Fibroblast of villous mesenchyme (primary cell): ENCODE measurements around the gene SDHA. TPM values are rescaled to one million over a fixed set of nuclear protein-coding genes. Genes with fewer than 3 reads are reported as not detected.

Experiments
- DNase-seq: peaks from one replicate; pipeline ENCODE4 v3.0.0-alpha.2; 2010; ENCODE audit warnings: low read depth
- H3K4me3 ChIP-seq: 2 replicates; pipeline ENCODE4 v1.5.1; 2011; ENCODE audit warnings: low read depth, mild to moderate bottlenecking, low read length
- total RNA-seq: library from RNA; depleted of rRNA; stranded (reverse); fragments of >200 nt; gene quantifications from 2 replicates; pipeline ENCODE4 v1.2.3, GENCODE V29; 2012
- TF ChIP-seq, protein P1 (sequence below): IDR thresholded peaks from 2 replicates; pipeline ENCODE4 v1.5.1; 2012; ENCODE audit warnings: low read depth, mild to moderate bottlenecking, low read length; ENCODE audit not compliant: insufficient read depth

SDHA gene
- total RNA-seq, 1 donor, result 87.2 TPM

DNA sequence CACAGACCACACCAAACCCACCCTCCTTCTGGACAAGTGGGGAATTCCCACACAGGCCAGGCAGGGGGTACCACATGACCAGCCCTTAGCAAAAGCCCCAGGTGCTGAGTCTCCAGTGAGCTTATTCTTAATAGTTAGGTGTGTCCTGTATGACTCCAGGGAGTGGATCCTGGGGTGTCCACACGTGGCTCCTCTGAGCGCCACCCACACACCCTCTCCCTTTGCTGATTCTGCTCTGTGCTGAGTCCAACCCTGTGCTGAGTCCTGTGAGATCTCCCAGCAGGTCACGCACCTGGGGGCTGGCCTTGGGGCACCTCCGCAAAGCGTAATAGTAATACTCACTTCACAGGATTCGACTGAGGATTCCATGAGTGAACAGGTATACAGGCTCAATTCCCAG lies 14.1 kb upstream of the SDHA start:
- no peak for DNase-seq
- TF ChIP-seq, protein P1, sequence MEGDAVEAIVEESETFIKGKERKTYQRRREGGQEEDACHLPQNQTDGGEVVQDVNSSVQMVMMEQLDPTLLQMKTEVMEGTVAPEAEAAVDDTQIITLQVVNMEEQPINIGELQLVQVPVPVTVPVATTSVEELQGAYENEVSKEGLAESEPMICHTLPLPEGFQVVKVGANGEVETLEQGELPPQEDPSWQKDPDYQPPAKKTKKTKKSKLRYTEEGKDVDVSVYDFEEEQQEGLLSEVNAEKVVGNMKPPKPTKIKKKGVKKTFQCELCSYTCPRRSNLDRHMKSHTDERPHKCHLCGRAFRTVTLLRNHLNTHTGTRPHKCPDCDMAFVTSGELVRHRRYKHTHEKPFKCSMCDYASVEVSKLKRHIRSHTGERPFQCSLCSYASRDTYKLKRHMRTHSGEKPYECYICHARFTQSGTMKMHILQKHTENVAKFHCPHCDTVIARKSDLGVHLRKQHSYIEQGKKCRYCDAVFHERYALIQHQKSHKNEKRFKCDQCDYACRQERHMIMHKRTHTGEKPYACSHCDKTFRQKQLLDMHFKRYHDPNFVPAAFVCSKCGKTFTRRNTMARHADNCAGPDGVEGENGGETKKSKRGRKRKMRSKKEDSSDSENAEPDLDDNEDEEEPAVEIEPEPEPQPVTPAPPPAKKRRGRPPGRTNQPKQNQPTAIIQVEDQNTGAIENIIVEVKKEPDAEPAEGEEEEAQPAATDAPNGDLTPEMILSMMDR, result no peak
- no peak overlapping the region for H3K4me3 ChIP-seq

DNA sequence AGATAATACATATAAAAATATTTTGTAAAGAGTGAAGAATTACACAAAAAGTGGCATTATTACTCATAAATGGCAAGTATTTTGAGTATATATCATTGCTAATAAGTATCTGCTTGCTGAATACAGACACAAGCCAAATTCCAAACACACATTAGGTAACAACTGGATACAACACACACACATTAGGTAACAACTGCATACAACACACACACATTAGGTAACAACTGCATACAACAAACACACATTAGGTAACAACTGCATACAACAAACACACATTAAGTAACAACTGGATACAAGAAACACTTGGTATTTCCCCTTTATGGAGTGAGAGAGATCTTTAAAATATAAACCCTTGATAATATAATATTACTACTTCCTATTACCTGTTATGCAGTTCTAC lies 13.7 kb upstream of the SDHA start:
- TF ChIP-seq, protein P1, result no peak
- no peak overlapping the region for H3K4me3 ChIP-seq
- DNase-seq, result no peak

DNA sequence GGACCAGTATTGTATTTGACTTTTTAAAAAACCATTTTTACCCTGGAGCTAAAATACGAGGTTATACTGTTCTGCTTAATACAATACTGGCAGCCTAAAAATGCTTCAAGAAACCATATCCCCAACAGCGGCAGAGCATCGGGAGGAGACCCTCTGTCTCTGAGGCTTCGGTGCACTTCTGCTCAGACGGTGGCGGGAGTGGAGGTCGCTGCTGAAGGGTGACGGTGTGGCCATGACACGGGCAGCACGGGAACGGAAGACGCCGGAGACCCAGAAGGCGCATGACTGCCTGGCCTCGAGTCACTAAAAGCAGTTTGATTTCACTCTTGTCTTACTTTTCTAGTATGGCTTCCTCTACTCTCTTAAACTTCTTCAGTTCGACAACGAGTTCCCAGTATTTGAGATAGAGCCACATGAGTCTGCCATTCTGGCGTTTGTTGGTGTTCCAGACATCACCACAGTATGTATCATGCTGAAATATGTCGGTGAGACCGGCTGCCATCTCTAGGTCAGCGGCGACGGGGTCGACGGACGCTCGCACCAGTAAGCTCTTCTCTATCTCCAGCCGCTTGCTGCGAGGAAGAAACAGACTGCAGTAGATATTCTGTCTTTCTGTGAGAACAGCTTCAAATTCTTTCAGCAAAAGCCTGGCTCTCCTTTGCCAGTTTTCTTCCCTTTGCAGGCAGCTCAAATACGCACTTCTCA lies 13.0 kb upstream of the SDHA start:
- TF ChIP-seq, protein P1, result no peak
- H3K4me3 ChIP-seq, result no peak overlapping the region
- DNase-seq, result no peak

GRCh38 chr5:206406-206805 lies 11.7 kb upstream of the SDHA start:
- TF ChIP-seq, protein P1, result no peak
- DNase-seq, result peak; percentile 25
- no peak overlapping the region for H3K4me3 ChIP-seq

DNA sequence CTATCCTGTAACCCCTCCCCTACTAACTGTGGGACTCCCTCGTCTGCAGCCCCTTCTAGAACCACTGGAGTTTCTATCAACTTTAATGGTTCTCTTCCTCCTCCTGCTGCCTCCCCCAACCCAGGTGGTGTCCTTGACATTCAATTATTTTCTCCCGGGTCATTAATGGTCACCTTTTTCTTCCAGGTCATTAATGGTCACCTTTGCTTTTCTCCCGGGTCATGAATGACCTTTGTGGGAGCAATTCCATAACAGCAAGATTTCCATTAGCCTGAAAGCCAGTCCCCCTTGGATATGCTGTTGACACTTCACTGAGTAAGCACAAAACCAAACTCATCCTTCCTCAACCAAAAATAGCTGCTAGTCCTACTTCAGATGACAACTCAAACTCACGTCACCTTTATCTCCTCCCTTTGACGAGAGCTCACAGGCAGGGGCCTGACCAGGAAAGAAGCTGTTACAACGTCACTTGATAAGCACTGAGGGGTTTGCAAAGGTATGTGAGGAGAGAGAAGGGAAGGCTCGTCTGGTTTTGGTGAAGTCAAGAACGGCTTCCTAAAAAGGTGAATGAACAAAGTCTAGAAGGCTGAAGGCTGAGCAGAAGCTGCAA lies 11.1 kb upstream of the SDHA start:
- TF ChIP-seq, protein P1, result no peak
- H3K4me3 ChIP-seq, result no peak overlapping the region
- DNase-seq, result no peak

DNA sequence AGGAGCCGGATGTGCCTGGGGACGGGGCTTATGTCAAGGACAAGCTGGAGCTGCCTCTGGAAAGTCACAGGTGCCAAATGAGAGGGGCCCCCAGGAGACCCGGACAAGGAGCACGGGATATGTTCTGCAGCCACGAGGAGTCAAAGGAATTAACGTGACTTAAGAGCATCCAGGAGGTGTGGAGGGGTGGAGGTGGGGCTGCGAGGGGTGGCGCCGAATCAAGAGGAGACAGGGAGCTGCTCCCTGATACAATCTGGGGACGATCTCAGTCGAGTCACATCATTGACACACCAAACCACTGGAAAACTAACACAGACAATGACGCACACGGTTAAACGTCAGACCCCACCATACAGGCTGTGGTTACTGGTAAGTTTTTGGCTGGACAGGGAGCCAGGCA lies 10.5 kb upstream of the SDHA start:
- TF ChIP-seq, protein P1, result no peak
- no peak for DNase-seq
- no peak overlapping the region for H3K4me3 ChIP-seq
